HEK293 (cell line): Measurements from ENCODE around the gene CDHR5.

ENCODE experiments used
- ZNF341 ChIP-seq: fragments of 450-650 bp; formaldehyde crosslinking; IDR thresholded peaks from 2 replicates; pipeline ENCODE4; 2016; ENCODE audit warnings: low read depth, missing biosample characterization, missing genetic modification characterization
- TF ChIP-seq, protein P1 (sequence below): fragments of 450-650 bp; IDR thresholded peaks from 2 replicates; pipeline ENCODE4 v1.5.1; 2018; ENCODE audit warnings: missing biosample characterization, mild to moderate bottlenecking, missing genetic modification characterization

DNA sequence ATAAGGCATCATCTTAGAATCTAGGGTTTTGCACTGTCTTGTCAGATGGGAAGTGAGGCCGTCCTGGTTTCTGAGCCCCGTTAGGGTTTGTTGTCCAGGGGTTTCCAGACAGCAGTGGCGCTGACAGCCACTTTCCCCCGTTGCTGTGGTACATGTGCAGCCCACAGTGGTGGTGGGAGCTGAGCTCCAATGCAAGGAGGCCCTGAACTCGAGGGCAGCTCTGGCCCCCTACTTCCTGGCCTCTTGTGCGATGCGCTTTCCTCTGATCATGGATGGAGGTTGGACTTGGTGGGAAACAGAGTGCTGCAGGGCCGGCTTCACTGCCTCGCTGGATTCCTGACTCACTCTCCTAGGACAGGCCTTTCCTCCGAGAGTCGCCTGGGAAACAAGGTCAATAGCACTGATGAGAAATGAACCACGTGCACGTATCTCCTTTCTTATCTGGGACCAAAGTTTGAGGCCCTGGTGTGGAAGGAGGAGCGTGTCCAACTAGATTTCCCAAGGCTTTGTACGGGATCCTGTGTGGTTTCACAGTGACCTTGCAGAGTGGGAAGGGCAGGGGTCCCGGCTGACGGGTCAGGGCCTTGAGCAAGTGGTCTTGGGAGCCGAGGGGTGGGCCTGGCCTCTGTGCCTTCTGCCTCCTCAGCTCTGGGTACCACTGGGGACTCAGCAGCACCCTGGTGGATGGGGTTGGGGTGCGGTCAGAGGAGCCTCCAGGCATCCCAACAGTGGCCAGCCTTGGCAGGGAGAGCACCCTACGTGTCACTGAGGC, 44.7 kb downstream of the CDHR5 start:
- TF ChIP-seq, protein P1, sequence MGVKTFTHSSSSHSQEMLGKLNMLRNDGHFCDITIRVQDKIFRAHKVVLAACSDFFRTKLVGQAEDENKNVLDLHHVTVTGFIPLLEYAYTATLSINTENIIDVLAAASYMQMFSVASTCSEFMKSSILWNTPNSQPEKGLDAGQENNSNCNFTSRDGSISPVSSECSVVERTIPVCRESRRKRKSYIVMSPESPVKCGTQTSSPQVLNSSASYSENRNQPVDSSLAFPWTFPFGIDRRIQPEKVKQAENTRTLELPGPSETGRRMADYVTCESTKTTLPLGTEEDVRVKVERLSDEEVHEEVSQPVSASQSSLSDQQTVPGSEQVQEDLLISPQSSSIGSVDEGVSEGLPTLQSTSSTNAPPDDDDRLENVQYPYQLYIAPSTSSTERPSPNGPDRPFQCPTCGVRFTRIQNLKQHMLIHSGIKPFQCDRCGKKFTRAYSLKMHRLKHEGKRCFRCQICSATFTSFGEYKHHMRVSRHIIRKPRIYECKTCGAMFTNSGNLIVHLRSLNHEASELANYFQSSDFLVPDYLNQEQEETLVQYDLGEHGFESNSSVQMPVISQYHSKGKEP (tag by site-specific recombination) = no peak
- TF ChIP-seq ZNF341 (tag by site-specific recombination) = no peak
